ENCODE results near the gene MRI1.

GRCh38 chr19:13796301-13797057 lies 32.2 kb downstream of the MRI1 start:
- 0 out of 6 replicates have a peak, but pooled peaks of 1 of the 3 experiments have one; percentile 8 for TF ChIP-seq CTCF (IDR thresholded peaks at IDR 0.05 in 2 of 3, conservative IDR thresholded peaks at IDR 0.05 in 1 of 3; ENCODE audit: control insufficient read depth in 2 of 3, extremely low read depth in 1 of 3, insufficient read depth in 1 of 3, low read depth in 3 of 3, low read length in 3 of 3)
- TF ChIP-seq TCF7 (IDR thresholded peaks at IDR 0.05; ENCODE audit: borderline replicate concordance): no peak
- TF ChIP-seq EZH2 (IDR thresholded peaks at IDR 0.05; ENCODE audit: borderline replicate concordance, control insufficient read depth, low read depth, low read length): no peak
- no peak for TF ChIP-seq RB1 (IDR thresholded peaks at IDR 0.05; ENCODE audit: borderline replicate concordance)
- no peak for TF ChIP-seq ZNF274 (IDR thresholded peaks at IDR 0.05; ENCODE audit: insufficient read depth, insufficient read length)
- TF ChIP-seq EP300 (IDR thresholded peaks at IDR 0.05; ENCODE audit: borderline replicate concordance in 1 of 2, control insufficient read depth in 1 of 2, low read depth in 2 of 2, low read length in 2 of 2): no peak
- no peak for TF ChIP-seq POU2F2 (IDR thresholded peaks at IDR 0.05; ENCODE audit: borderline replicate concordance, low read depth, low read length)
- no peak for TF ChIP-seq CHD1 (IDR thresholded peaks at IDR 0.05; ENCODE audit: low read depth, low read length)
- 0 out of 2 replicates have a peak, but pooled peaks have one; percentile 41 for TF ChIP-seq MXI1 (IDR thresholded peaks at IDR 0.05; ENCODE audit: low read depth, low read length)
- TF ChIP-seq TAF1 (IDR thresholded peaks at IDR 0.05; ENCODE audit: borderline replicate concordance, low read depth, low read length): no peak
- no peak for TF ChIP-seq ZBTB33 (IDR thresholded peaks at IDR 0.05)
